HG02610 (cell line): ENCODE results near the gene ANTXRL.
"Not testable (repeated sequence)": the region's sequence is repeated elsewhere in the genome, so short reads cannot be mapped to it uniquely, and the experiment has no call there.

Experiments used
- ATAC-seq: cut with Tn5 transposase; IDR thresholded peaks from one replicate; pipeline ENCODE4 v1.9.1; 2021; ENCODE audit warnings: mild to moderate bottlenecking, moderate library complexity; ENCODE audit not compliant: unreplicated experiment

The ANTXRL gene

DNA sequence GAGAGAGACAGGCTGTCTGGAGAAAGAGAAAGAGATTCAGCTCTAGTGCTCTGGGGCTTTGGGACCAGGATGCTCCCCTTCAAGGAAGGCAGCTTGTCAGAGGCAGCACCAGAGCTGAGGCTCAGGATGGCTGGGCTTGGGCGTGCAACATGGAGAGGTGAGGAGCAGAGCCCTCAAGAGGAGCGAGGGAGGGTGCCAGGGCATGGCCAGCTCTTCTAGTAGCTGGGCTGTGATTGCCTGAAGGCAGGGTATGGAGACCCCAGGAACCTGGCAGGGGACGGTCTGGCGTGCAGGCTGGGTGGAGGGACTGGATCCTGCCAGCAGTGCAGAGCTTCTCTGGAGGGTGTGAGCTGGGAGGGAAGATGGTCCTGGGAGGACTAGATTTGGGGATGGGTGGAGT, 40.2 kb downstream of the ANTXRL start:
- ATAC-seq, result no peak

DNA sequence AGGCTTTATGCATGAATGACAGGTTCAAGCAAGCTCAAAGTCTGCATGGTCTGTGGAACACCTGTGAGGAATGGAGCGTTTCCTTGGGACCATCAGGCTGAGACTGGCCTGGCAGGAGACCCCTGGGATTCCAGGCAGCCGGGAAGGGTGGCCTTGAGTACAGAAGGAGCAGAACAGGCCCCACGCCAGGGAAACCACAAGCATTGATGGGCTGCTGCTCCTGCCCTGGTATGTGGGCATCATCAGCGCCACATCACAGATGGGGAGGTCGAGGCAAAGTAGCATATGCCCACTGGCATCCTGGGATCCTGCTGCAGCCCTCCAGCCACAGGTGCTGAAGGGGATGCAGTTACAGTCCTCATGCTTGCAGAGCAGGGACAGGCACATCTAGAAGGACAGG, 40.9 kb downstream of the ANTXRL start:
- no peak for ATAC-seq

DNA sequence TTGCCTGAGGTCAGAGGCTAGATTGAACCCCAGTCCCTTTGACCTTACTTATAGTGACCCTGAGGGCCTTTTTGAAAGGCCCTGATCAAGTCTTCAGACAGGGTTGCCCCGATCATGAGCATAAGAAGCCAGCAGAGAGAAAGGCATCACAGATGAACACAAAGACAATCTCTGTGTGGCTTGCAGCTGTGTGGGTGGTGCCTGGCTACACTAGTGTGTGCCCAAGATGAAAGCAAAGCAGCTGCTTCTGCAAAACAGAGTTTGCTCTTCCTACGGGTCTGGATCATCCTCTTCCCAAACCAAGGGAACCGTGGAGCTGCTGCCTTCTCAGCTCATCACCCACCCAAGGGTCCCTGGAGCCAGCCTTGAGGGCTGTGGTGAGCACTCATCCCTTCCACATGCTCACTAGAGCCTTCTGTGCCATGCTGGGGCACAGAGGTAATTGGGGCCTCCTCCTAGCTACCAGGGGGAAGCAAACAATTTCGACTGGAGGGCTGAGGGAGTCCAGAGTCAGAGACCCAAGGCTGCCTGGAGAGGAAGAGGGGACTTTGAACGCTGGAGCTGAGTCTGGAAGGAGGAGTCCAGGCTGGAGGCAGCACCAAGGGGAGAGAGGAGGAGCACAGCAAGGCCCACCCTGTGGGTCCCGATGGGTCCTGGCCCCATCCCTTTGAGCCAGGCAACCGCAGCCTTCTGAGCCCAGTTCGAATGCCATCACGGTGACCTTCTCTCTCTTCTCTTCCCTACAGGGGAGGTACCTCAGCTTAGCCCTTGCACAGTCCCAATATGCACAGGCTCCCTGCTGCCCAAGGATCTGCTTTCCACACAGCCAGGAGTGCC, 42.3 kb downstream of the ANTXRL start:
- ATAC-seq, result no peak

DNA sequence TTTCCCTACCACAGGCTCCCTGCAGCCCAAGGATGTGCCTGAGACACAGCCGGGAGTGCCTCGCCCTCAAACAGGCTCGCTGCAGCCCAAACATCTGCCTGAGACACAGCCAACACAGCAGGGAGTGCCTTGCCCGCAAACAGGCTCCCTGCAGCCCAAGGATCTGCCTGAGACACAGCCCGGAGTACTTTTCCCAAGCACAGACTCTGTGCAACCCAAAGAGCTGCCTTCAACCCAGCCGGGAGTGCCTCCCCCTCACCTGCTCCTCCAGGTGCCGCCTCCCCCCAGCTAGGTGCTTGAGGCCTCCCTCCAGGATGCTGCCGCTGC, 42.9 kb downstream of the ANTXRL start:
- no peak for ATAC-seq

DNA sequence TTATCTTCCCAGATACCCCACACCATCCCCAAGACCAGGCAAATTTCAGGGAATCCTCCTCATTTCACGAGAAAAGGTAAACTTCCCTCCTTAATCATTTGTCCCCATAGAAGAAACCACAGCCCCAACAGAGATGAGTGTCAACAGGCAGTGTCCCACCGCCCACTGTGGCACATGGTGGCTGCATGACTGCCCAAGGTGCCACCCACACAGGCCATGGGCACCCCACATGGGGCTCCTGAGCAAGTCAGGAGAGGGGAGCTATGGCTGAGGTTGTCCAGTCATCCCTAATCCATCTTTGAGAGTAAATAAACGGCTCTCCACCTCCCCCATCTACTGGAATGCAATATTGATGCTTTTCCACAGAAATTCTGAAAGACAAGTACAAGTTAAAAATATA, 44.1 kb downstream of the ANTXRL start:
- no peak for ATAC-seq

DNA sequence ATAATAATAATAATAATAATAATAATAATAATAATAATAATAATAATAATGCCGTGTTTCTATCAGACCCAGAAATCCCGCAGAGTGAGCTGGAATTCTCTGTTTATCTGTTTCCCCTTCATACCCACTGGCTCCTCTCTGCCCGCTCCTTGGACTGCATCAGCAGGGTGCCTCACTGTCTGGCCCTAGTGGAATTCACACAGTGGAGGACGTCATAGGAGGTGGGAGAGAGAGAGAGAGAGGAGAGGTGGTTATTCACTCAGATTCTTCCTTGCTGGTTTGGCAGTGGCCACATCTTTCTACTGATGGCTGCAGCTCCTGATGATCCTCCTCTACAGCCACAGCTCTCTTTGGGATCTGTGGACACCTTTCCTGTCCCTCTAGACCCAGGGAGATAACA, 78.7 kb downstream of the ANTXRL start:
- not testable (repeated sequence) for ATAC-seq

DNA sequence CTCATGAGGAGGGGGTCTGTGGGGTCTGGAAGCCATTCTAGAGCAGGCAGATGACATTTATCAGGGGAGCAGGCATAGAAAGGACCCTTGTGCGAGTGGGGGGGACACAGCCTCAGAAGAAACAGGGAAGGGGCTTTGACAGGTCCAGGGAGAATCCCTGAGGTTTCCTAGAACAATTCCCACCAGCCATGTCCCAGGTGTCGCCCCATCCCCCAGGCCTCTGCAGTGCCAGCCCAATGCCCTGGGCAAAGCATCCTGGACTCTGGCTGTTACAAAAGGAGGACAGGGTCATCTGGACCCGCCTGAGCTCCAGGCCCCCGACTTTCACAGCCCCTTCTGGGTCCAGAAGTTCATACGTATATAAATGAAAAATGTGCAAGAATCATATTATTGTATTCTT, 80.4 kb downstream of the ANTXRL start:
- not testable (repeated sequence) for ATAC-seq

DNA sequence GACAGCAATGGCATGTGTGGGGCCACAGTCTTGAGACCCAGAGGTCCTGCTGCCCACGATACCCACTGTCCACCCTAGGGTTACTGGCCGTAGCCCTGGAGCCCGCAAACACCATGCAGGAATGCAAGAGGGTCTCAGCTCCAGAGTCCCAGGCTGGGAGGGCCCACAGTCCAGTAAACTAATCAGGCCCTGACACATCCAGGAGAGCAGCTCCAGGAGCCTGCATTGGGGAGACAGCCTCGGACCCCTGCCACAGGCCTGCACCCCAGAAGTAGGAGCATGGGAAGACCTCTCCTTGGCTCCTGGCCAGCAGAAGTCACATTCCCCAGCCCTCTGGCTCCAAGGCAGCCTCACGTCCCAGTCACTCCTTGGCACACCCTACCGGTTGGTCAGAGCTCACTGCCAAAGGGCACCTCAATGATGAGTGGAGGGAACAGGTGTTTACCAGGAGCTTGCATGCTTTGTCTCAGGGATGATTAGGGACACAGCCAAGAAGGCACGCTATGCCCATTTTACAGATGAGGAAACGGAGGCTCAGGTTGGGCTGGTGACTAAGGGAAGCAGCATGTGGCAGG, 81.0 kb downstream of the ANTXRL start:
- ATAC-seq, result not testable (repeated sequence)

DNA sequence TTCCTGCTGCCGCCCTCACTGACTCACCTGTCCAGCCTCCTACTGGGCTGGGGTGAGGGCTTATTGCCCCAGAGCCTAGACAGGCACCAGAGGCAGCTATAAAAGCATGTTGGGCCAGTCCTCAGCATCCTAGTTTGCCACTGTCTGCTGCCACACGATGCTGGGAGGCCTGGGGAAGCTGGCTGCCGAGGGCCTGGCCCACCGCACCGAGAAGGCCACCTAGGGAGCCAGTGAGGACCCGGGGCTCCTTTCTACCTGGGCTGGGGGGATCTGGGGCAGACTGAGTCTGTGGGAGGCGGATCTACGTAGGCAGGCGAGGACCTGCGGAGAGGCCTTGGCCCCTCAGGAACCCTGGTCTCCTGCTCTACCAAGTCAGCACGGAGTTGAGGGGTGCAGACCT, 82.2 kb downstream of the ANTXRL start:
- not testable (repeated sequence) for ATAC-seq

DNA sequence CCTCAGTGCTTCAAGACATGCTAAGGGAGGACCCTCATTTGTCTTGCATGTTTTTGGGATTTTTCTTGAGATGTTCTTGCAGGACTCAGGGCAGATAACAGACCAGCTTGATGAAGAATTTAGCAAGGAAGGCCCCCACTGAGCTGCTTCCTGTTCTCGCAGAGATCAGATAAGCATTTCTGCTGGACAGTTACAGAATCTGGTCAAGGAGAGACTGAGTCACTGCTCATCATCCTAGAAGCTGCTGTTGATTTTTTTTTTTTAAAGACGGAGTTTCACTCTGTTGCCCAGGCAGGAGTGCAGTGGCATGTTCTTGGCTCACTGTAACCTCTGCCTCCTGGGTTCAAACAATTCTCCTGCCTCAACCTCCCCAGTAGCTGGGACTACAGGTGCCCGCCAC, 87.6 kb downstream of the ANTXRL start:
- ATAC-seq, result not testable (repeated sequence)

DNA sequence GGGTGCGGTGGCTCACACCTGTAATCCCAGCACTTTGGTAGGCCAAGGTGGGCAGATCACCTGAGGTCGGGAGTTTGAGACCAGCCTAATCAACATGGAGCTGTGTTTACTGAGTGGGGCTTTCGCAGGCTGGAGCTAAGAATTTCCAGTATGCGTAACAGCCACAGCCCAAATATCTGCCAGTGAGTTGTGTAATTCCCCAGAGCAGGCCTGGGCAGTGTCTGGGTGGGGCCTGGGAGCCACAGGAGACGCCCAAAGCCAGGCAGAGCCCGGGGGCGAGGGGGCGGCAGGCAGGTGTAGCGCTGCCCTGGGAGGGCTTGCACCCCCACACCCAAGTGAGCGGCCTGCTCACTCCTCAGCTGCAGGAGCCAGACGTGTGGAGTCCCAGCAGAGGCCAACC, 88.6 kb downstream of the ANTXRL start, which contains the start of gene ANXA8L1:
TSS of gene ANXA8L1 (plus strand) at position 371 of the 400 bp plus-strand sequence. CDS start 76 bp downstream, outside the sequence.
- not testable (repeated sequence) for ATAC-seq

DNA sequence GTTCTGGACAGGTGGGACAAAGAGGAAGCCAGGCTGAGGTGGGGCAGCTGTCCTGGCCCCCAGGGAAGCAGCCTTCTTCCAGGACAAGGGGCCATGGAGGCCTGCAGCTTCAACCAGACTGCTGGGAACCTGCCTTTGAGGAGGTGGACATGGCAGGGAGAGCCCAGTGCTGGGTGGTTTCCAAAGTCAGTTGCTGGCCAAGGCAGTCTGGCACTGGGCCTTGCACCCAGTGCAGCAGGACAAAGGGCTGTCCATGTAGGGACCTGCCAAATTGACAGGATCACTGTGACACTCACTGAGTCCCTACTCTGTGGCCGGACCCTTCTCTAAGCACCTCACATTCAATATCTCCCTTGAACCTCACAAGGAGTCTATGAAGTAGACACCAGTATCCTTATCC, 90.2 kb downstream of the ANTXRL start:
- not testable (repeated sequence) for ATAC-seq

DNA sequence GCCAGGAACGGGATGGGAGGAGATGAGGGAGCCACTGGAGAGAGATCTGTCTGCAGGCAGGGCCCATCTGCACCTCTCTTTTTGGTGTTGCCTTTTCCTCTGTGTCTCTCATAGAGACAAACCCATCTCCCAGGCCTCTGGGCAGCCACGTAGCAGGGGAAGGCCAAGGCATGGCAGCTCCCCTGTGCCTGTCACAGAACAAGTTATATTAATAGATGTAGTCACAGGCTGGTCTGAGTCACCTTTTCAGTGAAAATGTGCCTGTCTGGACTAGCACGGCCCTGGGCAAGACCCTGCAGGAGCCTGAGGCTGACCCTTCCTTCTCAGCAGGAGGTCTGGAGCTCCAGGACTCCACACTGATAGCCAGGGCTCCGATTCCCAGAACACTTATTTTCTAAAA, 90.9 kb downstream of the ANTXRL start:
- not testable (repeated sequence) for ATAC-seq

DNA sequence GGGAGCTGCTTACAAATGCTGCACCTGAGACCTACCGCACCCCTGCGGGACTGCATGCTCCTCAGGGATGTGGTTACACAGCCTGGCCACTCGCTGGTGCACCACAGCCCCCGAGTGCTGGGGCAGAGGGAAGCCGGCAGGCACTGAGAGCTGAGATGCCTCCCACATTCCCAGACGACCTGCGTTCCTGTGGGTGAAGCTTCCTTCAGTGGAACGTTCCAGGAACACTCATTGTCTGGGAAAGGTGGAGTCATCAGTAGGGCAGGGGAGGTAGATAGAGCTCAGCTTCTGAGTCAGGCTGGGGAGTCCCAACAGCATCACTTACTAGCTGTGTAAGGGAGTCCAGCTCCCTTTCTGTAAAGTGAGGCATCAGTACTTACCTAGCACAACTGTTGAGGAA, 91.3 kb downstream of the ANTXRL start:
- not testable (repeated sequence) for ATAC-seq

DNA sequence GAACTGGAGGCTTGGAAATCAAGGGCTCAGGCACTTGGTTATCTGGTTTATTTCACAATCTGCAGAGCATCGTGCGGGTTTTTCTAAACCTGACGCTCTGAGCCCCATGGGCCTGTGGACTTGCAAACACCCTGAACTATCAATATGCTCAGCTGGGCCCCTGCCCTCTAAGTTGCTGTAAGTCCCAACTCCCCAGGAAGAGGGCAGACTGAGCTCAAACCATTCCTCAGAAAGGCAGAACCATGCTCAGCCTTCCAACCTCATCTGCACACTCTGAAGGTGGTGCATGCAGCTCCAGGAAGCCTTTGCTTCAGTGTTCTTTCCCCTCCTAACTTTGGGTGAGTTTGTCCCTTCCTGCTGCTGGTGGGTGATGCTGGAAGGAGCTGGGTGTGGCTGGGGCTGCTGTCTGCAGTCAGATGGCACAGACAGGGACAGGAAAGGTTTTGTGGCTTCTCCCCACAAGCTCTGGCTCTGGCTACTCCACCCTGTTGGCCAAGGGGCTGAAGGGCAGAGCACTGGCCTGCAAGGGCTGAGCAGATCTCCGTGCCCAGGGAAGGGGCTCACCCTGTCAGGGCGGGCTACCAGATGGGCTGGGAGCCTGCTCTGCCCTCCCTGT, 92.5 kb downstream of the ANTXRL start:
- not testable (repeated sequence) for ATAC-seq
